ENCODE results near the gene RBM4.
A peak's percentile ranks its signal among the peaks of the same experiment; 100 is the strongest.
"Not testable (repeated sequence)": the region's sequence is repeated elsewhere in the genome, so short reads cannot be mapped to it uniquely, and the experiment has no call there.

The RBM4 gene, protein sequence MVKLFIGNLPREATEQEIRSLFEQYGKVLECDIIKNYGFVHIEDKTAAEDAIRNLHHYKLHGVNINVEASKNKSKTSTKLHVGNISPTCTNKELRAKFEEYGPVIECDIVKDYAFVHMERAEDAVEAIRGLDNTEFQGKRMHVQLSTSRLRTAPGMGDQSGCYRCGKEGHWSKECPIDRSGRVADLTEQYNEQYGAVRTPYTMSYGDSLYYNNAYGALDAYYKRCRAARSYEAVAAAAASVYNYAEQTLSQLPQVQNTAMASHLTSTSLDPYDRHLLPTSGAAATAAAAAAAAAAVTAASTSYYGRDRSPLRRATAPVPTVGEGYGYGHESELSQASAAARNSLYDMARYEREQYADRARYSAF

DNA sequence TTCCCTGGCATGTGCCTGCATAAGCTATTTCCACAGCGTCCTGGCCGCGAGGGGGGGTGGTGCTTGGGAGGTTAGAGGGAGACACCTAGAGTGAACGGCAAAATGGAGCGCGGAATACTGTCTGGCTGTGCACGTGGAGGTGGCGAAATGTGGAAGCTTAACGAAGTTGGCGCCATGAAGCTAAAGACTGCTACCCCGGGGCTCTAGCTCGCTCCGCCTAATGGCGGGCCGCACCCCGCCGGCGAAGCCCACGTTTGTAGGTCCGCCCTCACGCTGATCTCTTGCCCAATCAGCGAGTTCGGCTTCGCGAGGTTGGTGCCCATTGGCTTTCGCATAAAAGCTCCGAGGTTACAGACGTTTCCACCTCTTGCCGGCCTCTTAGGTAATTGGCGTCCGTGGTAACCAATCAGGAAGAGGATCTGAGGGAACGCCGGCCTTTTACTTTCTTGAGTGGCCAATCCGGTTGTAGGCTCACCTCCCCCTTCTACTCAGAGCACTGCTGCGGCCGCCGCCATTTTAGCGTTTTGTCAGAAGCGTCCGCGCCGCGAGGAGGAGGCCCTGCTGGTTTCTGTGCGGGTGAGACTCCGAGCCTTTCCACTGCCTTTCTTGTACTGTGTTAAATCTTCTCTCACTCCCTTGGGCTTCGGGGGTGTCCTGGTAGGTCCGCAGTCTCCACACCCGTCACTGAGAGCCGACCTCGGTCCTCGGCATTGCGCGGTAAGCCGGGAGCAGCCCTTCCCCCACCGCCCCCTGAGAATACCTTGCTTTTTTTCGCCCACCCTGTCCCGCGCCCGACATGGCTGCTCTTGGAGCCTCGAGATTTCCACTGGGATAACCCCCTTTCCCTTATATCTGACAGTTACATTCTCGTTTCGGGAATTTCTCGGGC is at the start of gene RBM4:
Gene RBM4, plus strand, starts transcription at position 527 of the 889 bp plus-strand sequence. CDS start 1,009 bp downstream, outside the sequence.
- ATAC-seq (replicated peaks; ENCODE audit: extremely low read depth, poor library complexity, severe bottlenecking), result peak; percentile 92
- peak; percentile 89 to 97 for DNase-seq (ENCODE audit: low spot score in 2 of 2)
- H3K27ac Mint-ChIP-seq (ENCODE audit: low read depth), result peak within 1 kb of the TSS; percentile 96
- H3K36me3 Mint-ChIP-seq (ENCODE audit: insufficient read depth), result peaks cover 67% of the 10 kb centered on the region
- H3K27me3 Mint-ChIP-seq, result no peaks in the 10 kb centered on the region
- peak within 1 kb of the TSS; percentile 99 for H3K4me3 Mint-ChIP-seq
- no peaks in the 10 kb centered on the region for H3K9me3 Mint-ChIP-seq
- peaks cover 59% of the 10 kb centered on the region for H3K4me1 Mint-ChIP-seq

DNA sequence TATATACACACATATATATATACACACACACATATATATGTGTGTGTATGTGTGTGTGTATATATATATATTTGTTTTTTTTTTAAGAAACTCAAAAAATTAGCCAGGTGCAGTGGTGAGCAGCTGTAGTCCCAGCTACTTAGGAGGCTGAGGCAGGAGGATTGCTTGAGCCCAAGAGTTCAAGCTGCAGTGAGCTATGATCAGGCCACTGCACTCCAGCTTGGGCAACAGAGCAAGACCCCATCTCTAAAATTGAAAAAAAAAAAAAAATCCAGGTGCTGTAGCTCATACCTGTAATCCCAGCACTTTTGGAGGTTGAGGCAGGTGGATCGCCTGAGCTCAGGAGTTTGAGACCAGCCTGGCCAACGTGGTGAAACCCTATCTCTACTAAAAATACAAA is 49.2 kb upstream of the RBM4 start:
- not testable (repeated sequence) for H3K27ac Mint-ChIP-seq (ENCODE audit: low read depth); H3K4me3 Mint-ChIP-seq; DNase-seq (ENCODE audit: low spot score in 2 of 2); ATAC-seq (replicated peaks; ENCODE audit: extremely low read depth, poor library complexity, severe bottlenecking); H3K27me3 Mint-ChIP-seq; H3K9me3 Mint-ChIP-seq
- Mint-ChIP-seq H3K36me3 (ENCODE audit: insufficient read depth) (peaks cover 13% of the 10 kb centered on the region), H3K4me1 (peaks cover 19% of the 10 kb centered on the region)

DNA sequence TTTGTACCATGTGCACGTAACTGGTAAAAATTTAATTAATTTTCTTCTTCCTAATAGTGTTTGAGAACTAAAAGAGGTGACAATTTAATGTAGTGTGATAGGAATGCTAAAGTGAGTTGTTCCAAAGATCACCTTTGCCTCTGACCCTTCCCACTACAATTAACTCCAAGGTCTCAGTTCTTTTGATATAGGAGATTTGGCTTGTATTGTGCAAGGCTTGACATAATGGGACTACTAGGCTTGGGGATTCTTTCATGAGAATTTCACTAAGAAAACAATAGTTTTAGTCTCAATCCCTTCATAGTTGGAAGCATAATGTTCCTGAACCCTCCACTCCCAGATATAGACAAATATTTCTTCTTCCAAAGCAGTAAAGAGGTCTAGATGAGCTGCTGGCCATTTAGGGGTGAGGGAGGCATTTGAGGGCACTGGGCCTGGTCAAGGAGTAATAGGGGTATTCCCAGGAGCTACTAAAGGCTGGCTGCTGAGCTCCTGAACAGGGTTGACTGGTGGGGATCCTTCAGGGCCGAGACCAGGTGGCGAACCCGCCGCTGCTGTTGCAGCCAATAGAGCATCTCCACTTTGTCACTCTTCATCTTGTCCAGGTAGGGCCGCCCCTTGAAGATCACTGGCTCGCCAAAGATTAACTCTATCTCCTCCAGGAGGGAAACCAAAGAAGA is 48.4 kb upstream of the RBM4 start:
- peaks cover 26% of the 10 kb centered on the region for H3K4me1 Mint-ChIP-seq
- DNase-seq (ENCODE audit: low spot score in 2 of 2) (no peak), ATAC-seq (replicated peaks; ENCODE audit: extremely low read depth, poor library complexity, severe bottlenecking) (no peak)
- no peaks in the 10 kb centered on the region for H3K9me3 Mint-ChIP-seq
- H3K27me3 Mint-ChIP-seq, result no peaks in the 10 kb centered on the region
- no peak overlapping the region for H3K27ac Mint-ChIP-seq (ENCODE audit: low read depth)
- peaks cover 16% of the 10 kb centered on the region for H3K36me3 Mint-ChIP-seq (ENCODE audit: insufficient read depth)
- no peak overlapping the region for H3K4me3 Mint-ChIP-seq

DNA sequence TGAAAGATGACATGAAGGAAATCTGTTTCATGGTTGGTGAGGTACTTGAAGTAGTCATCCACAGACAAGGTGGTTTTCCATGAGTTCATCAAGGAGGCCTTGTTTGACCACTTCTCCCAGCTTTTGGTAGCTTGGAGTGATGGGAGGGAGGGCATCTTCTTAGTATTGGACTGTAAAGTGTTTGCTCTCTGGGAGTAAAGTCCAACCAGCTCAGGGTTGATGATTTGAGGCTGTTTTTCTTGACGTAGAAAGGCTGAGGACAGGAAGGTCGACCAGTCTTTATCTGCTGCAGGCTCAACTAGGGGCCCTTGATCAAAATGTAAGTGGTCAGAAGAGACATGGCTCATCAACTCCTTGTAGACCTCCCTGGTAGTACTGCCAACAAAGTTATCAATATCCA is 47.3 kb upstream of the RBM4 start:
- ATAC-seq (replicated peaks; ENCODE audit: extremely low read depth, poor library complexity, severe bottlenecking), result no peak
- no peak overlapping the region for H3K27ac Mint-ChIP-seq (ENCODE audit: low read depth)

DNA sequence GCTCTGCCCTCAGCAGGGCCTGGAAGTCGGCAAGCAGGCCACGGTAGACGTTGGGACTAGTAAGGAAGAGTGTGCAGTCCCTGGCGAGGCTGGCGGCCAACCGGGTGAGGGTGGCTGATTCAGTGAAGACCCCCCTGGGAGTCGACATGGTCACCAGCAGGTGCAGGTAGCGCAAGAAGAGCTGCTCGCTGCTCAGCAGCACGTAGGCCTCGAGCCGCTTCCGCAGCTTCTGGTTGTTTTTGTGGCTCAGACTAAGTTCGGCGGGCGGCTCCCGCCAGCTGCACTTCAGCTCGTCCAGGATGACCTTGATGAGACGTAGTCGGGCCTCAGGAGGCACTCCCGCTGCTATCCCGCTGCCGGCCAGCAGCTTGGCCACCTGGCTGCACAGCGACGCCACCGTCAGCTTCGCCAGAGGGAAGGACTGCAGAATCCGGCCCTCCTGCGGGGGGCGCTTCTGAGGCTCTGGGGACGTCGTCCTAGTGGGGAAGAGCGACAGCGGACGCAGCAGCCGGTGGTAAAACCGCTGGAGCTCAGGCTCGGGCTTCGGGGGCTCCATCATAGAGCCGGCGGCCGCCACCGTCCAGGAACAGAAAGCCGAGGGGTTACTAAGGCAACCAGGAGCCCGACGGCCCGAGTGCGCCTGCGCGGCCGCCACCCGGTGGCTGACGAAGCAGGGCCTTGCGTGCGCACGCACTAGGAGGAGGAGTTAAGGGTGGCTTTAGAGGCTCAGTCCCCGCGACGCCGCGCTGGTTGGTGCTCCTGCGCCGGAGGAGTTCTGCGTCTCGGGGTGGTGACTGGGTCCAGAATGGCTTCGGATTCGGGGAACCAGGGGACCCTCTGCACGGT is 45.8 kb upstream of the RBM4 start, which contains the start of the genes CCDC87 and CCS:
Gene CCDC87, minus strand, starts transcription at position 607 of the 846 bp plus-strand sequence. Its CDS starts 48 bp downstream, at position 559.
Gene CCS, plus strand, starts transcription at position 729 of the 846 bp plus-strand sequence. Its CDS starts 77 bp downstream, at position 806.
- Mint-ChIP-seq H3K9me3 (no peaks in the 10 kb centered on the region), H3K27ac (ENCODE audit: low read depth) (peak within 1 kb of the TSS; percentile 99), H3K27me3 (no peaks in the 10 kb centered on the region), H3K4me1 (peaks cover 36% of the 10 kb centered on the region), H3K36me3 (ENCODE audit: insufficient read depth) (peaks cover 17% of the 10 kb centered on the region), H3K4me3 (peak within 1 kb of the TSS; percentile 100)
- peak; percentile 94 for ATAC-seq (replicated peaks; ENCODE audit: extremely low read depth, poor library complexity, severe bottlenecking)
- DNase-seq (ENCODE audit: low spot score in 2 of 2), result peak; percentile 94 to 96

More for the DNA sequence above, 47.3 kb upstream of the RBM4 start:
- no peaks in the 10 kb centered on the region for H3K27me3 Mint-ChIP-seq
- no peak for DNase-seq (ENCODE audit: low spot score in 2 of 2)
- no peak overlapping the region for H3K4me3 Mint-ChIP-seq
- peaks cover 16% of the 10 kb centered on the region for H3K36me3 Mint-ChIP-seq (ENCODE audit: insufficient read depth)
- H3K4me1 Mint-ChIP-seq, result peaks cover 36% of the 10 kb centered on the region
- H3K9me3 Mint-ChIP-seq, result no peaks in the 10 kb centered on the region

DNA sequence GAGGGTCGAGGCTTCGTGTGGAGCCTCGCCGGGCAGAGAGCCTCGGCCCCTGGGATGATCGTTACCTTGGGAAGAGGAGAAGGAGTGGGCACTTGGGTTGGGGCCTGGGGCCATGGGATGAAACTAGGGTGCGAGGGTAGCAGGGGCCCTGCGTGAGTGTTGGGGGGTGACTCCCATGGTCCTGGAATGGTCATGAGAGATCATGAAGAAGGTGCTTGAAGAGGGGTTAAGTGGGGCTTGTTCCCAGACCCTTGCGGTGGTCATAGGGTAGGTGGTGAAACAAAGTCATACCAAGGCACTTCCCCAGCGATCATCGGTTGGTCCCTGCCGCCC is 45.2 kb upstream of the RBM4 start:
- H3K27me3 Mint-ChIP-seq, result no peaks in the 10 kb centered on the region
- no peak for ATAC-seq (replicated peaks; ENCODE audit: extremely low read depth, poor library complexity, severe bottlenecking)
- no peak for DNase-seq (ENCODE audit: low spot score in 2 of 2)
- peak overlapping the region; percentile 100 for H3K4me3 Mint-ChIP-seq
- no peaks in the 10 kb centered on the region for H3K9me3 Mint-ChIP-seq
- H3K27ac Mint-ChIP-seq (ENCODE audit: low read depth), result peak overlapping the region; percentile 99
- H3K36me3 Mint-ChIP-seq (ENCODE audit: insufficient read depth), result peaks cover 17% of the 10 kb centered on the region
- H3K4me1 Mint-ChIP-seq, result peaks cover 36% of the 10 kb centered on the region

DNA sequence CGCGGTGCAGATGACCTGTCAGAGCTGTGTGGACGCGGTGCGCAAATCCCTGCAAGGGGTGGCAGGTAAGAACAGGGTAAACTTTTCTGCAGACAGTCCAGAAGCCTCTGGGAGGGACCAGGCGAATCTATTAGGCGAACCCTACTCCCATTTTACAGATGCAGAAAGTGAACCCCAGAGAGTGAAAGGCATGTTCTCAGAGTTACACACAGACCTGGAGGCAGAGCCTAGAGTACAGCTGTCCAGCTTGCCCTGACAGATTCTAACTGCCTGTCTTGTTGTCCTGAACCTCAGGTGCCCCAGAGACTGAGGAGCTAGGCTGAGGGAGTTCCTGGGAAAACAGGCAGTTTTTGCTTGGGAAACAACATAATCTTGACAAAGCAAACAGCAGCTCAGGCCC is 44.9 kb upstream of the RBM4 start:
- no peak for ATAC-seq (replicated peaks; ENCODE audit: extremely low read depth, poor library complexity, severe bottlenecking)
- DNase-seq (ENCODE audit: low spot score in 2 of 2), result no peak
- Mint-ChIP-seq H3K36me3 (ENCODE audit: insufficient read depth) (peaks cover 17% of the 10 kb centered on the region), H3K27ac (ENCODE audit: low read depth) (peak overlapping the region; percentile 99), H3K4me1 (peaks cover 36% of the 10 kb centered on the region), H3K27me3 (no peaks in the 10 kb centered on the region), H3K4me3 (peak overlapping the region; percentile 100), H3K9me3 (no peaks in the 10 kb centered on the region)

DNA sequence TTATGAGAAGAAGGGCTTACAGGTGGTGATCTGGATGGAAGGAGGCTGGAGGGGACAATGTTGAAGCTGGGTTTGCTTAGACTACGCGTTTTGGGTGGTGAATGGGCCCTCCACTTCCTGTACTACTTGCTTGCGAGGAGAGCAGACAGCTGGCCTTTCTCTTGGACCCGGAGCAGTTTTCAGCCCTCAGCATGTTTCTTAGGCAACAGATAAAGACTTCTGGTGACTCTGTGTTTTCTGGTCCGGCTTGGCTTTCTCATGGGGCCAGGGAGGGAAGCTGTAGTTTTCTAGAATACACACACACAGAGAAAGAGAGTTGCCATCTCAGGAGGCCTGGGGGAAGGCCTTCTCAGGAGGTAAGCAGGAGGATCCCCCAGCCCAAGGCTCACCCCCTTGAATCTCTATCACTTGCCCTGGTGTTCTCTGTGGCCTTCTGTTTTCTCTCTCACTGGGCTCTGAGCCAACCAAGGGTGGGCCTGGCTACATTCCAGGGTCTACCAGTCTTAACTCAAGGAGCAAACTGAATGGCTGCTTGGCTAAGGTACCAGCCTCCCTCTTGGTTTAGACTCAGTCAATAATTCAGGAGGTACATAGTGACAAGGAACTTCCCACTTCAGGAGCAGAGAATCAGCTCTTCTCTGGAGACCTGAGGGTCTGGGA is 43.1 kb upstream of the RBM4 start:
- H3K9me3 Mint-ChIP-seq, result no peaks in the 10 kb centered on the region
- peaks cover 36% of the 10 kb centered on the region for H3K4me1 Mint-ChIP-seq
- peak overlapping the region; percentile 75 for H3K27ac Mint-ChIP-seq (ENCODE audit: low read depth)
- H3K36me3 Mint-ChIP-seq (ENCODE audit: insufficient read depth), result peaks cover 19% of the 10 kb centered on the region
- peak overlapping the region; percentile 46 for H3K4me3 Mint-ChIP-seq
- H3K27me3 Mint-ChIP-seq, result no peaks in the 10 kb centered on the region
- DNase-seq (ENCODE audit: low spot score in 2 of 2) (no peak), ATAC-seq (replicated peaks; ENCODE audit: extremely low read depth, poor library complexity, severe bottlenecking) (no peak)

DNA sequence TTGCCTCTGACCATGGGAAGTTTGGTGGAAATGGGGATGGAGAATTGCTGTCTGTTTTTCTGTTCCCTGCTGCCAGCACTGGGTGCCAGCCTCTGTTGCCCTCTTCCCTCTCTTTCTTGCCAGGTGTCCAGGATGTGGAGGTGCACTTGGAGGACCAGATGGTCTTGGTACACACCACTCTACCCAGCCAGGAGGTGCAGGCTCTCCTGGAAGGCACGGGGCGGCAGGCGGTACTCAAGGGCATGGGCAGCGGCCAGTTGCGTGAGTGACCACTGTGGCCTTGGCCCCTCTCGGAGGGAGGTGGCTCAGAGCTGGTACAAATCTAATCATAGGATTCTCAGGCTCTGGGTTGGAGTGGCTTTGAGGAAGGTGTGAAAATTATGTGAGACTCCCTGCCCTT is 39.5 kb upstream of the RBM4 start:
- H3K4me1 Mint-ChIP-seq, result peaks cover 17% of the 10 kb centered on the region
- DNase-seq (ENCODE audit: low spot score in 2 of 2) (no peak), ATAC-seq (replicated peaks; ENCODE audit: extremely low read depth, poor library complexity, severe bottlenecking) (no peak)
- H3K27ac Mint-ChIP-seq (ENCODE audit: low read depth), result no peak overlapping the region
- H3K9me3 Mint-ChIP-seq, result no peaks in the 10 kb centered on the region
- no peak overlapping the region for H3K4me3 Mint-ChIP-seq
- H3K36me3 Mint-ChIP-seq (ENCODE audit: insufficient read depth), result peaks cover 9% of the 10 kb centered on the region
- H3K27me3 Mint-ChIP-seq, result no peaks in the 10 kb centered on the region

DNA sequence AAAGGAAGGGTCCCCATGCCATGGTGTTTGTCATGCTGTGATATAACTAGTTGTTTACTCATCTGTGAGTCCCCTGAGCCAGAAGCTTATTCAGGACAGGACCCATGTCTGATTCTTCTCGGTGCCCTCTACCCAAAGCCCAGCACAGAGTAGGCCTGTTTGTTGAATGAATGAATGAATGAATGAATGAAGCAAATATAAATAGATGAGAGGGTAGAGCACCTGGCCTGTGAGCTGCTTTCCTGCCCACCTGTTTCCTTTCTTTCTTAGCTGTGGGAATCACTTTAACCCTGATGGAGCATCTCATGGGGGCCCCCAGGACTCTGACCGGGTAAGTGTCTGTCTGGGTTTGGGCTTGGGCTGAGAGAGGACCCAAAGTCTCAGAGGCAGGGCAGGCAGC is 38.3 kb upstream of the RBM4 start:
- H3K4me3 Mint-ChIP-seq, result no peak overlapping the region
- peaks cover 9% of the 10 kb centered on the region for H3K4me1 Mint-ChIP-seq
- peaks cover 10% of the 10 kb centered on the region for H3K36me3 Mint-ChIP-seq (ENCODE audit: insufficient read depth)
- H3K27ac Mint-ChIP-seq (ENCODE audit: low read depth), result peak overlapping the region; percentile 46
- ATAC-seq (replicated peaks; ENCODE audit: extremely low read depth, poor library complexity, severe bottlenecking) (no peak), DNase-seq (ENCODE audit: low spot score in 2 of 2) (no peak)
- no peaks in the 10 kb centered on the region for H3K9me3 Mint-ChIP-seq
- no peaks in the 10 kb centered on the region for H3K27me3 Mint-ChIP-seq

DNA sequence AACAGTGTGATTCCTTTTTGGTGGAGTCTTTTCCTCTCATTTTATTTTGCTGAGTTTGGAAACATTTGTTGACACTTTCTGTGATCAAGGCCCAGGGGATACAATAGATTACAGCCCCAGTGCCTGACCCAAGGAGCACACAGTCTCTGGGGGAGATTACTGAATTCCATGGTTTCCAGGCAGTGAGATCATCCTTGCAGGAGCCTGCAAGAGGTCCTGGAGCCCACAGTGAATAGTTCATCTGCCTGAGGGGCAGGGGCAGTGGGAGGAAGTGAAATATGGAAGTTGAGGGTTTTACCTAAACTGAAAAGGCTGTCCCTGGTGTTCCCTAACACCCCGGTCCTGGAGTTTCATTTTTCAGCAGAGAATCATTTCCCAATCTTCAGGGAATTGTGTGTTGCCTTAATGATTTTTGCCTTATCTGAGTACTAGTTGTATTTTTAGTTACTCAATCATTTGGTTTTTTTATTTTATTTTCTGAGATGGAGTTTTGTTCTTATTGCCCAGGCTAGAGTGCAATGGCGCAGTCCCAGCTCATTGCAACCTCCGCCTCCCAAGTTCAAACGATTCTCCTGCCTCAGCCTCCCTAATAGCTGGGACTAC is 37.8 kb upstream of the RBM4 start:
- peaks cover 11% of the 10 kb centered on the region for H3K36me3 Mint-ChIP-seq (ENCODE audit: insufficient read depth)
- ATAC-seq (replicated peaks; ENCODE audit: extremely low read depth, poor library complexity, severe bottlenecking) (no peak), DNase-seq (ENCODE audit: low spot score in 2 of 2) (no peak)

More for the DNA sequence above, 37.8 kb upstream of the RBM4 start:
- Mint-ChIP-seq H3K4me1 (peaks cover 4% of the 10 kb centered on the region), H3K4me3 (no peak overlapping the region), H3K27me3 (no peaks in the 10 kb centered on the region), H3K9me3 (no peaks in the 10 kb centered on the region), H3K27ac (ENCODE audit: low read depth) (peak overlapping the region; percentile 46)
